Mucosa of stomach (tissue), 1 donor: ENCODE data around the gene ATAD3B.
"Not testable (repeated sequence)": the region's sequence is repeated elsewhere in the genome, so short reads cannot be mapped to it uniquely, and the experiment has no call there.

Source experiments
- H3K27me3 ChIP-seq: one replicate; pipeline ENCODE4 v1.7.0; 2013; ENCODE audit warnings: mild to moderate bottlenecking, low read length; ENCODE audit not compliant: control insufficient read depth, insufficient read depth
- H3K36me3 ChIP-seq: one replicate; pipeline ENCODE4 v1.7.0; 2013; ENCODE audit warnings: low read length; ENCODE audit not compliant: control insufficient read depth, insufficient read depth
- H3K4me1 ChIP-seq: one replicate; pipeline ENCODE4 v1.7.0; 2013; ENCODE audit warnings: mild to moderate bottlenecking, low read length; ENCODE audit not compliant: control insufficient read depth, insufficient read depth
- H3K4me3 ChIP-seq: one replicate; pipeline ENCODE4 v1.7.0; 2013; ENCODE audit warnings: low read length
- H3K9ac ChIP-seq: one replicate; pipeline ENCODE4 v1.7.0; 2013; ENCODE audit warnings: mild to moderate bottlenecking, low read length, moderate library complexity
- H3K9me3 ChIP-seq: one replicate; pipeline ENCODE4 v1.7.0; 2013; ENCODE audit warnings: mild to moderate bottlenecking, low read length, moderate library complexity; ENCODE audit not compliant: control insufficient read depth
- donor health status: Pancreatic carcinoma.

The ATAD3B gene

DNA sequence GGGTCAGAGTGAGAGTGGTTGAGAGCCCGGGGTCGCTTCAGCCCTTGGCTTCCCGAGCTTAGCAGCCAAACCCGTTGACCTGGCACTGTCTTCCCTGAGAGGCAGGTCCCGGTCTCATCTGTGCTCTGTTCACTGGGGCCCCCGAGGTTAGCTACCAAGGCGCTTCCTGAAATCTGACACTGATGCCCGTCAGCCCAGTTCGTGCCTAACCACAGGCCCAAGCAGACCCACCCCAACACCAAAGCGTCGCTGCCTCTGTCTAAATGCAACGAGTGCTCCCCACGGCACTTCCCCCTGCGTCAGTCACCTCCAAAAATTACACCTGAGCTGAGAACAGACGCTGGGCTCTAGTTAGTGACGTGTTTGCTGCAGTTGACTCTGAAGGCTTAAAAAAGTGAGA lies 42.8 kb downstream of the ATAD3B start:
- H3K36me3 ChIP-seq, H3K9ac ChIP-seq, H3K27me3 ChIP-seq, H3K9me3 ChIP-seq, H3K4me3 ChIP-seq, H3K4me1 ChIP-seq: not testable (repeated sequence)

- not testable (repeated sequence) for H3K9me3 ChIP-seq, H3K4me1 ChIP-seq, H3K36me3 ChIP-seq, H3K27me3 ChIP-seq, H3K9ac ChIP-seq, H3K4me3 ChIP-seq
These were observed 45.4 kb downstream of the ATAD3B start for GRCh38 chr1:1516923-1517322.

GRCh38 chr1:1517973-1518620 lies 46.5 kb downstream of the ATAD3B start:
- Histone ChIP-seq H3K36me3 (no peaks in the 10 kb centered on the region), H3K9ac (no peak overlapping the region), H3K27me3 (no peaks in the 10 kb centered on the region), H3K4me3 (no peak overlapping the region), H3K9me3 (no peaks in the 10 kb centered on the region), H3K4me1 (no peaks in the 10 kb centered on the region)

DNA sequence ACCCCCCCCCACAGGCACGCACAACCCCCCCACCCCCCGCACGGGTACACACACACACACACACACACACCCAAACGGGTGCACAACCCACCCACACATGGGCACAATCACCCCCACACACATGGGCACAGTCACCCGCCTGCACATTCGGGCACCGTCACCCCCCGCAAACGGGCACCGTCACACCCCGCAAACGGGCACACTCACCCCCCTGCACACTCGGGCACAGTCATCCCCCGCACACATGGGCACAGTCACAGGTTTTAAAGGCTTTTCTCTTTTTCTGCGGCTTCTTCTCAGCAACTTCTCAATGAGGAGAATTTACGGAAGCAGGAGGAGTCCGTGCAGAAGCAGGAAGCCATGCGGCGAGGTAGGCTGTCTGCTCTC lies 47.0 kb downstream of the ATAD3B start:
- H3K9ac ChIP-seq, H3K9me3 ChIP-seq, H3K4me1 ChIP-seq, H3K36me3 ChIP-seq, H3K27me3 ChIP-seq, H3K4me3 ChIP-seq: not testable (repeated sequence)

DNA sequence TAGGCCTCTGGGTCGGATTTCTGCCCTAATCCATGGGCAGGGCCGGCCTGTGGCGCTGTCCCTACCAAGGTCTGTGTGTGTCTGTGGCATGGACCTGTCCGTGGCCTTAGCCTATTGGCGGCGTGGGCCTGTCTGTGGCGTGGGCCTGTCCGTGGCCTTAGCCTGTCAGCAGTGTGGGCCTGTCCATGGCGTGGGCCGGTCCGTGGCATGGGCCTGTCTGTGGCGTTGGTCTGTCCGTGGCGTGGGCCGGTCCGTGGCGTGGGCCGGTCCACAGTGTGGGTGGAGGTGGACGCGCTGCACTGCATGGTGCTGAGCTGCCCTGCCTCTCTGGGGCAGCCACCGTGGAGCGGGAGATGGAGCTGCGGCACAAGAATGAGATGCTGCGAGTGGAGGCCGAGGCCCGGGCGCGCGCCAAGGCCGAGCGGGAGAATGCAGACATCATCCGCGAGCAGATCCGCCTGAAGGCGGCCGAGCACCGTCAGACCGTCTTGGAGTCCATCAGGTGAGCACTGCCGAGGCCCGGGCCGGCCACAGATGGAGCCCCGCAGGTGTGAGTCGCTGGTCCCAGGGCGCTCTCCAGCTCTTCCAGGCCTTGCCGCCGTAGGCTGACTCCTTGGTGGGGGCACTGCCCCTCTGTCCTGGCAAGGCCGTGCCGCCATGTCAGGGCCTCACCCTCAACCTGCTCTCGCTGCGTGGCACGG lies 48.4 kb downstream of the ATAD3B start:
- H3K4me1 ChIP-seq, H3K27me3 ChIP-seq, H3K9me3 ChIP-seq, H3K4me3 ChIP-seq, H3K36me3 ChIP-seq, H3K9ac ChIP-seq: not testable (repeated sequence)

DNA sequence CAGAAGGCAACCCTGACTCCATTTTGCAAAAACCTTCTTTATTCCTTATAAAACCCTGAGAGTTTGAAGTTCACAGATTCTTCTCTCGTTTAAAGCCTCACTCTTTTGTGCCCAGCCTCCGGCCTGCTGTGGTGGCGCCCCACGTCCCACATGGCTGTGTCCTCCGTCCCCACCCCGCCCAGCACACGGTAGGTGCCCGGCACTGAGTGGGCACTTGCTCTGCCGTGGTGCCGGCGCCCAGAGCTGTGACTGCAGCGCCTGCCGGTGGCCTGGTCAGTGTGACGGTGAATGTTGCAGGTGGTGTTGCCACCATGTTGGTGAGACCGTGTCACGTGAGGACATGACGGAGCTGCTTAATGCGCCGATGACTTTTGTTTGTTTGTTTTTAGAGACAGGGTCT lies 49.8 kb downstream of the ATAD3B start:
- Histone ChIP-seq H3K36me3 (no peaks in the 10 kb centered on the region), H3K27me3 (no peaks in the 10 kb centered on the region), H3K4me3 (no peak overlapping the region), H3K9ac (no peak overlapping the region), H3K9me3 (no peaks in the 10 kb centered on the region), H3K4me1 (no peaks in the 10 kb centered on the region)

GRCh38 chr1:1522536-1522935 lies 51.0 kb downstream of the ATAD3B start:
- not testable (repeated sequence) for H3K36me3 ChIP-seq, H3K9me3 ChIP-seq

DNA sequence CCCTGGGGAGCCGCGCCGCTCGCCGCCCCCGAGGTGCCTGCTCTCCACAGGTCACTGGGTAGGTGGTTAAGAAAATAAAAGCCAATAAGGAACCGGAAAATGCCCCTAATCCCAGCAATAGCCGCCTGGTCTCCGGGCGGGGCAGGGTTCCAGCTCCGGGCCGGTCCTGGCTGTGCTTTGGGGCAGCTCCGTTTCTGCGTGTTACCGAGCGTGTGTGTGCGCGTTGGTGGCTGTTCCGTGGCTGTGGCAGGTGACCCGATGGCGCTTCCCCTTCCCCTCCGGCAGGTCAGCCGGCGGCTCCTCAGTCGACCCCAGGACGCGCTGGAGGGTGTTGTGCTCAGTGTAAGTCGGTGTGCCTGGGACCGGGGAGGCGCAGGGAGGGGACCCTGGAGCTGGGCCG lies 51.7 kb downstream of the ATAD3B start:
- not testable (repeated sequence) for H3K9me3 ChIP-seq, H3K36me3 ChIP-seq, H3K4me1 ChIP-seq, H3K27me3 ChIP-seq, H3K9ac ChIP-seq, H3K4me3 ChIP-seq

More at GRCh38 chr1:1522536-1522935, 51.0 kb downstream of the ATAD3B start:
- H3K4me3 ChIP-seq, H3K4me1 ChIP-seq, H3K9ac ChIP-seq, H3K27me3 ChIP-seq: not testable (repeated sequence)

DNA sequence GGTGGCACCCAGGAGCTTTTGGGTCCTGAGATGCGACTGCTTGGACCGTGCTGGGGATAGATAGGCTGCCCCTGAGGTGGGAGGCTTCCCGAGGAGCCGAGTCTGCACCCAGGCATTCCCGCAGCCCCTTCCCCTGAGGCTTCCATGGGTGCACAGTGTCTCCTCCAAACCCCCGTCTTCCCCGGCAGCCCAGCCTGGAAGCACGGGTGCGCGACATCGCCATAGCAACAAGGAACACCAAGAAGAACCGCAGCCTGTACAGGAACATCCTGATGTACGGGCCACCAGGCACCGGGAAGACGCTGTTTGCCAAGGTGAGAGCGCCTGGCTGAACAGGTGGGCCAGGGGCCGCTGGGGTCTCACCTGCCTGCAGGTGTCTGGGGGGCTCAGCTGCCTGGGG lies 52.1 kb downstream of the ATAD3B start:
- H3K9me3 ChIP-seq, H3K4me3 ChIP-seq, H3K9ac ChIP-seq, H3K27me3 ChIP-seq, H3K4me1 ChIP-seq, H3K36me3 ChIP-seq: not testable (repeated sequence)

- not testable (repeated sequence) for H3K4me3 ChIP-seq, H3K27me3 ChIP-seq, H3K9ac ChIP-seq, H3K4me1 ChIP-seq, H3K9me3 ChIP-seq, H3K36me3 ChIP-seq
These were observed 53.3 kb downstream of the ATAD3B start for GRCh38 chr1:1524750-1525383.

DNA sequence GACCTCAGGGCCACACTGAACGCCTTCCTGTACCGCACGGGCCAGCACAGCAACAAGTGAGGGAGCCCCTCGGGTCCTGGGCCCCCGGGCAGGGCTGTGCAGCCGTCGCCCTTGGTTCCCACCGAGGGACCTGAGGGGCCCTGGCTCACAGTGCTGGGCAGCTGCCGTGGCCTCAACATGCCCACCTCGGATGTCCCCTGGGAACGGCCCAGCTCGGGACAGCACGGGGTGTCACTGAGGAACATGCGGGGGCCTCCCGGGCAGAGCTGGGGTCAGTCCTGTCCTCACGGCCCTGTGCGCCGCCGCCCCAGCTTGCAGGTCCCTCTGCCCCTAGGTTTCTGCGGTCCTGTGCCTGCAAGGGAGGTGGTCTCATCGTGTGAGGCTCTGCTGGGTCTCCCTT lies 54.9 kb downstream of the ATAD3B start:
- not testable (repeated sequence) for H3K4me3 ChIP-seq, H3K36me3 ChIP-seq, H3K9me3 ChIP-seq, H3K4me1 ChIP-seq, H3K27me3 ChIP-seq, H3K9ac ChIP-seq

DNA sequence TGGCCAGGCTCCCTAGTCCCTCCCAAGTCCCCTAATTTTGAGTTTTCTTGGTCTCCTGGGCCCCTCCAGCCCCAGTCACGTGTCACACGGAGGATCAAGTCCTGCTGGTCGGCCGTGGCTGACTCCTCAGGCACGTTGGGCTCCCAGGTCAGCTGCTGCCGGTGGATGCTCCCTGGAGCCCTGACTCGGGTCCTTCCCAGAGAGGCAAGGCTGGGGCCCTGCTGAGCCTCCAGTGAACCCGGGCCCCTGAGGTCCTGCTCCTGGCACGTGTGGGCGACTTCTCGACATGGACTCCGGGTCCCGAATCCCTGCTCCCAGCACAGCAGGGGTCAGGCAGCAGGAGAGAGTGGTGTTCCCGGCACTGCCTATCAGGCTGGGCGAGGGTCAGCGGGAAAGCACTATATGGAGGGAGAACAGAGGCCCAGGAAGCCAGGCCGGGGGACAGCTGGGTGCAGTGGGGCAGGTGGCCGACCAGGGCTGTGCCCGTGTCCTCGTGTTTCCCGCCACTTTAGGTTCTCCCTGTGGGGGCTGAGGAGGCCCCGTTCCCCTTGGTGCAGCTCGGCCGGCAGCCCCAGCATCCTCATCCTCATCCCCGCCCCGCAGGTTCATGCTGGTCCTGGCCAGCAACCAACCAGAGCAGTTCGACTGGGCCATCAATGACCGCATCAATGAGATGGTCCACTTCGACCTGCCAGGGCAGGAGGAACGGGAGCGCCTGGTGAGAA lies 55.7 kb downstream of the ATAD3B start:
- Histone ChIP-seq H3K9ac (no peak overlapping the region), H3K4me1 (no peaks in the 10 kb centered on the region), H3K27me3 (no peaks in the 10 kb centered on the region), H3K4me3 (no peak overlapping the region), H3K36me3 (no peaks in the 10 kb centered on the region), H3K9me3 (no peaks in the 10 kb centered on the region)
